Loucy (cell line): ENCODE data around the gene CCDC40.

Source experiments
- CTCF ChIP-seq: fragments of 200-600 bp; sonication (generic); conservative IDR thresholded peaks from 2 replicates; pipeline ENCODE4 v1.5.1; 2014; ENCODE audit warnings: mild to moderate bottlenecking, antibody characterized with exemption, low read length
- EZH2phosphoT487 ChIP-seq: fragments of 200-600 bp; IDR thresholded peaks from 2 replicates; pipeline ENCODE4 v1.6.1; 2018; ENCODE audit warnings: antibody characterized with exemption, mild to moderate bottlenecking, moderate library complexity, borderline replicate concordance

GRCh38 chr17:80067393-80067986 is 31.0 kb downstream of the CCDC40 start:
- TF ChIP-seq CTCF (no peak), EZH2phosphoT487 (no peak)
